Neural progenitor cell (in vitro differentiated cells): ENCODE data around the gene RAC2. TPM values are rescaled to one million over a fixed set of nuclear protein-coding genes. Genes with fewer than 3 reads are reported as not detected.

Experiments used
- DNase-seq: peaks from one replicate; pipeline ENCODE4 v3.0.0-alpha.2; 2016; ENCODE audit warnings: low spot score
- H2AFZ ChIP-seq: fragments of 200-600 bp; sonication (generic); replicated peaks from 2 replicates; pipeline ENCODE4 v1.6.1; 2016; ENCODE audit warnings: antibody characterized with exemption
- H3F3A ChIP-seq: fragments of 200-600 bp; sonication (generic); 2 replicates; pipeline ENCODE4 v1.6.1; 2016; ENCODE audit warnings: antibody characterized with exemption, low read depth
- H3K27ac ChIP-seq: fragments of 200-600 bp; sonication (generic); 2 replicates; pipeline ENCODE4 v1.5.1; 2016; ENCODE audit warnings: mild to moderate bottlenecking
- H3K27me3 ChIP-seq: fragments of 200-600 bp; sonication (generic); 2 replicates; pipeline ENCODE4 v1.6.1; 2016; ENCODE audit warnings: mild to moderate bottlenecking, moderate library complexity
- H3K36me3 ChIP-seq: fragments of 200-600 bp; sonication (generic); 2 replicates; pipeline ENCODE4 v1.5.1; 2016
- H3K4me1 ChIP-seq: fragments of 200-600 bp; sonication (generic); 2 replicates; pipeline ENCODE4 v1.6.1; 2016; ENCODE audit warnings: mixed run types
- H3K4me2 ChIP-seq: fragments of 200-600 bp; sonication (generic); 2 replicates; pipeline ENCODE4 v1.6.1; 2016
- H3K4me3 ChIP-seq: fragments of 200-600 bp; sonication (generic); 2 replicates; pipeline ENCODE4 v1.5.1; 2016
- H3K79me2 ChIP-seq: fragments of 200-600 bp; sonication (generic); 2 replicates; pipeline ENCODE4 v1.6.1; 2016; ENCODE audit warnings: low read depth
- H3K9ac ChIP-seq: fragments of 200-600 bp; sonication (generic); 2 replicates; pipeline ENCODE4 v1.6.1; 2016
- H3K9me3 ChIP-seq: fragments of 200-600 bp; sonication (generic); 2 replicates; pipeline ENCODE4 v1.5.1; 2016; ENCODE audit warnings: low read depth
- H4K20me1 ChIP-seq: fragments of 200-600 bp; sonication (generic); 2 replicates; pipeline ENCODE4 v1.6.1; 2016; ENCODE audit warnings: low read depth
- H3K27ac Mint-ChIP-seq: 3 replicates; pipeline ENCODE4 v1.8.0; 2021; ENCODE audit warnings: mixed read lengths
- H3K27me3 Mint-ChIP-seq: 2 replicates; pipeline ENCODE4 v1.8.0; 2022; ENCODE audit warnings: low read depth, mild to moderate bottlenecking, inconsistent platforms, moderate library complexity, mixed read lengths; ENCODE audit not compliant: insufficient read depth
- H3K36me3 Mint-ChIP-seq: 3 replicates; pipeline ENCODE4 v1.8.0; 2021; ENCODE audit warnings: mixed read lengths
- H3K4me1 Mint-ChIP-seq: 3 replicates; pipeline ENCODE4 v1.8.0; 2021; ENCODE audit warnings: mixed read lengths
- H3K4me3 Mint-ChIP-seq: 3 replicates; pipeline ENCODE4 v1.8.0; 2021; ENCODE audit warnings: mild to moderate bottlenecking, moderate library complexity, mixed read lengths
- H3K9me3 Mint-ChIP-seq: 3 replicates; pipeline ENCODE4 v1.8.0; 2020; ENCODE audit warnings: mixed read lengths
- CTCF ChIP-seq: fragments of 200-600 bp; sonication (generic); IDR thresholded peaks from 2 replicates; pipeline ENCODE4 v1.5.1; 2017; ENCODE audit warnings: antibody characterized with exemption, mild to moderate bottlenecking
- EZH2 ChIP-seq: fragments of 200-600 bp; sonication (generic); IDR thresholded peaks from 2 replicates; pipeline ENCODE4 v1.6.1; 2017; ENCODE audit warnings: antibody characterized with exemption, mild to moderate bottlenecking, moderate library complexity
- EZH2phosphoT487 ChIP-seq: fragments of 200-600 bp; sonication (generic); IDR thresholded peaks from 2 replicates; pipeline ENCODE4 v1.6.1; 2017; ENCODE audit warnings: antibody characterized with exemption
- total RNA-seq: library from RNA; depleted of rRNA; stranded (reverse); fragments of >200 nt; gene quantifications from 2 replicates; pipeline ENCODE4 v1.2.3, GENCODE V29; 2015; ENCODE audit warnings: low replicate concordance

The RAC2 gene
- total RNA-seq, 1 donor from 2014 or later = 1.7 TPM

GRCh38 chr22:37220543-37220981 lies 23.5 kb downstream of the RAC2 start:
- Mint-ChIP-seq H3K4me3 (no peak overlapping the region), H3K9me3 (no peaks in the 10 kb centered on the region), H3K4me1 (no peaks in the 10 kb centered on the region), H3K27me3 (peaks cover 18% of the 10 kb centered on the region), H3K27ac (no peak overlapping the region), H3K36me3 (no peaks in the 10 kb centered on the region)
- H3F3A ChIP-seq = no peaks in the 10 kb centered on the region
- DNase-seq = no peak
- no peak overlapping the region for H3K4me3 ChIP-seq
- no peak overlapping the region for H3K4me2 ChIP-seq
- no peak overlapping the region for H3K27ac ChIP-seq
- no peaks in the 10 kb centered on the region for H3K4me1 ChIP-seq
- no peaks in the 10 kb centered on the region for H3K9me3 ChIP-seq
- H4K20me1 ChIP-seq = no peaks in the 10 kb centered on the region
- no peaks in the 10 kb centered on the region for H3K36me3 ChIP-seq
- H3K9ac ChIP-seq = no peak overlapping the region
- no peak overlapping the region for H2AFZ ChIP-seq
- H3K79me2 ChIP-seq = no peaks in the 10 kb centered on the region
- H3K27me3 ChIP-seq = no peaks in the 10 kb centered on the region
- no peak for TF ChIP-seq CTCF
- no peak for TF ChIP-seq EZH2
- TF ChIP-seq EZH2phosphoT487 = no peak

GRCh38 chr22:37219533-37219932 lies 24.5 kb downstream of the RAC2 start:
- Histone ChIP-seq H3K4me3 (no peak overlapping the region), H4K20me1 (no peaks in the 10 kb centered on the region), H3K27me3 (no peaks in the 10 kb centered on the region), H3K9ac (no peak overlapping the region), H3K79me2 (no peaks in the 10 kb centered on the region), H3K27ac (no peak overlapping the region), H3K4me2 (no peak overlapping the region), H3K36me3 (no peaks in the 10 kb centered on the region), H3K9me3 (no peaks in the 10 kb centered on the region), H2AFZ (no peak overlapping the region), H3F3A (no peaks in the 10 kb centered on the region), H3K4me1 (peaks cover 2% of the 10 kb centered on the region)
- Mint-ChIP-seq H3K36me3 (no peaks in the 10 kb centered on the region), H3K27me3 (peaks cover 16% of the 10 kb centered on the region), H3K27ac (no peak overlapping the region), H3K4me3 (no peak overlapping the region), H3K9me3 (no peaks in the 10 kb centered on the region), H3K4me1 (peaks cover 6% of the 10 kb centered on the region)
- no peak for DNase-seq
- TF ChIP-seq EZH2phosphoT487 (no peak), EZH2 (no peak), CTCF (no peak)

- Histone ChIP-seq H3K9ac (no peak overlapping the region), H2AFZ (no peak overlapping the region), H3K27ac (no peak overlapping the region), H3K4me2 (no peak overlapping the region), H3K27me3 (no peaks in the 10 kb centered on the region), H3K9me3 (no peaks in the 10 kb centered on the region), H4K20me1 (no peaks in the 10 kb centered on the region), H3F3A (no peaks in the 10 kb centered on the region), H3K79me2 (no peaks in the 10 kb centered on the region), H3K4me1 (peaks cover 6% of the 10 kb centered on the region), H3K4me3 (no peak overlapping the region), H3K36me3 (no peaks in the 10 kb centered on the region)
- H3K4me1 Mint-ChIP-seq = peaks cover 12% of the 10 kb centered on the region
- H3K9me3 Mint-ChIP-seq = no peaks in the 10 kb centered on the region
- DNase-seq = no peak
- H3K27me3 Mint-ChIP-seq = peaks cover 18% of the 10 kb centered on the region
- no peak overlapping the region for H3K4me3 Mint-ChIP-seq
- no peaks in the 10 kb centered on the region for H3K36me3 Mint-ChIP-seq
- TF ChIP-seq CTCF = no peak
- H3K27ac Mint-ChIP-seq = no peak overlapping the region
These were observed 25.2 kb downstream of the RAC2 start for GRCh38 chr22:37218771-37219411.
